GM12878 (cell line): Measurements from ENCODE around the gene CTDSP1.

Experiments
- CHD1 ChIP-seq: IDR thresholded peaks from 2 replicates; pipeline ENCODE4 v1.6.1; 2012; ENCODE audit warnings: low read depth, low read length, improper control_type of control experiment
- MXI1 ChIP-seq: fragments of 150-350 bp; IDR thresholded peaks from 2 replicates; pipeline ENCODE4 v1.6.1; 2011; ENCODE audit warnings: low read depth, mild to moderate bottlenecking, inconsistent platforms, low read length, improper control_type of control experiment
- TCF12 ChIP-seq: IDR thresholded peaks from 2 replicates; pipeline ENCODE4 v1.6.1; 2011; ENCODE audit warnings: low read depth, mild to moderate bottlenecking, low read length
- ZNF274 ChIP-seq: IDR thresholded peaks from one replicate; pipeline ENCODE4 v1.8.0; 2011; ENCODE audit not compliant: insufficient read length, insufficient read depth
- ZNF622 ChIP-seq: fragments of 450-650 bp; IDR thresholded peaks from 2 replicates; pipeline ENCODE4 v1.6.1; 2017; ENCODE audit warnings: mild to moderate bottlenecking, inconsistent platforms
- TF ChIP-seq, protein P1 (sequence below): IDR thresholded peaks from 2 replicates; pipeline ENCODE4 v1.6.1; 2012; ENCODE audit warnings: low read depth, low read length, improper control_type of control experiment
- TF ChIP-seq, protein P2 (sequence below): IDR thresholded peaks from 2 replicates; pipeline ENCODE4 v1.6.1; 2012; ENCODE audit warnings: improper control_type of control experiment, low read depth, low read length; ENCODE audit not compliant: insufficient replicate concordance
- TF ChIP-seq, protein P3 (sequence below), 3 experiments: IDR thresholded peaks in 2 of 3; conservative IDR thresholded peaks in 1 of 3; 2 replicates each; pipeline ENCODE4 v1.5.1; 2011; ENCODE audit warnings: low read depth in 3 of 3, low read length in 3 of 3, mild to moderate bottlenecking in 3 of 3, control low read depth in 2 of 3, moderate library complexity in 2 of 3, inconsistent platforms in 1 of 3, mixed read lengths in 1 of 3; ENCODE audit not compliant: control insufficient read depth in 2 of 3, insufficient read depth in 1 of 3; ENCODE audit errors: extremely low read depth in 1 of 3

DNA sequence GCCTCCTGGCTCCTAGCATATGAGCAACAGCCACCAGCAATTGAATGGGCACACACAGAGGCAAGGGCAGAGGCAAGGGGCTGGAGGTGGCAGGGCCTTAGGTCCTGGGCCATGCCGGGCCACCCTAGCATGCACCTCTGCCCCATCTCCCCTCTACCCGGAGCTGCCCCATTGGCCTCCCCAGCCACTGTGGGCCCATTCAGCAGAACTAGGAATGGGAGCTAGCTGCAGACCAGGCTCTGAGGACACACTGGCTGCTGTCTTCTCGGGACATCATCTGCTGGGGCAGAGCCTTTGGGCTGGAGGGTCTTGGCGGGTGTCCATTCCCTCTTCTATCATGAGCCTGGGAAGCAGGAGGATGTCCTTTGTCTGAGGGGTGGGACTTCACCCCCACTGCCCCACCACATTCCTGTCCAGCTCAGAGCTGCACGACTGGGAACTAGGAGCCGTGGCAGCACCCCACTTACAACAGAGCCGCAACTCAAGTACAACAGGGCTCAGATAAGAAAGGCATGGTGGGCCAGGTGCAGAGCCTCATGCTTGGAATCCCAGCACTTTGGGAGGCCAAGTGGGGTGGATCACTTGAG is 20.1 kb downstream of the CTDSP1 start:
- no peak for TF ChIP-seq ZNF622
- TF ChIP-seq, protein P1, sequence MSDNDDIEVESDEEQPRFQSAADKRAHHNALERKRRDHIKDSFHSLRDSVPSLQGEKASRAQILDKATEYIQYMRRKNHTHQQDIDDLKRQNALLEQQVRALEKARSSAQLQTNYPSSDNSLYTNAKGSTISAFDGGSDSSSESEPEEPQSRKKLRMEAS, result no peak
- no peak for TF ChIP-seq TCF12
- TF ChIP-seq, protein P2, sequence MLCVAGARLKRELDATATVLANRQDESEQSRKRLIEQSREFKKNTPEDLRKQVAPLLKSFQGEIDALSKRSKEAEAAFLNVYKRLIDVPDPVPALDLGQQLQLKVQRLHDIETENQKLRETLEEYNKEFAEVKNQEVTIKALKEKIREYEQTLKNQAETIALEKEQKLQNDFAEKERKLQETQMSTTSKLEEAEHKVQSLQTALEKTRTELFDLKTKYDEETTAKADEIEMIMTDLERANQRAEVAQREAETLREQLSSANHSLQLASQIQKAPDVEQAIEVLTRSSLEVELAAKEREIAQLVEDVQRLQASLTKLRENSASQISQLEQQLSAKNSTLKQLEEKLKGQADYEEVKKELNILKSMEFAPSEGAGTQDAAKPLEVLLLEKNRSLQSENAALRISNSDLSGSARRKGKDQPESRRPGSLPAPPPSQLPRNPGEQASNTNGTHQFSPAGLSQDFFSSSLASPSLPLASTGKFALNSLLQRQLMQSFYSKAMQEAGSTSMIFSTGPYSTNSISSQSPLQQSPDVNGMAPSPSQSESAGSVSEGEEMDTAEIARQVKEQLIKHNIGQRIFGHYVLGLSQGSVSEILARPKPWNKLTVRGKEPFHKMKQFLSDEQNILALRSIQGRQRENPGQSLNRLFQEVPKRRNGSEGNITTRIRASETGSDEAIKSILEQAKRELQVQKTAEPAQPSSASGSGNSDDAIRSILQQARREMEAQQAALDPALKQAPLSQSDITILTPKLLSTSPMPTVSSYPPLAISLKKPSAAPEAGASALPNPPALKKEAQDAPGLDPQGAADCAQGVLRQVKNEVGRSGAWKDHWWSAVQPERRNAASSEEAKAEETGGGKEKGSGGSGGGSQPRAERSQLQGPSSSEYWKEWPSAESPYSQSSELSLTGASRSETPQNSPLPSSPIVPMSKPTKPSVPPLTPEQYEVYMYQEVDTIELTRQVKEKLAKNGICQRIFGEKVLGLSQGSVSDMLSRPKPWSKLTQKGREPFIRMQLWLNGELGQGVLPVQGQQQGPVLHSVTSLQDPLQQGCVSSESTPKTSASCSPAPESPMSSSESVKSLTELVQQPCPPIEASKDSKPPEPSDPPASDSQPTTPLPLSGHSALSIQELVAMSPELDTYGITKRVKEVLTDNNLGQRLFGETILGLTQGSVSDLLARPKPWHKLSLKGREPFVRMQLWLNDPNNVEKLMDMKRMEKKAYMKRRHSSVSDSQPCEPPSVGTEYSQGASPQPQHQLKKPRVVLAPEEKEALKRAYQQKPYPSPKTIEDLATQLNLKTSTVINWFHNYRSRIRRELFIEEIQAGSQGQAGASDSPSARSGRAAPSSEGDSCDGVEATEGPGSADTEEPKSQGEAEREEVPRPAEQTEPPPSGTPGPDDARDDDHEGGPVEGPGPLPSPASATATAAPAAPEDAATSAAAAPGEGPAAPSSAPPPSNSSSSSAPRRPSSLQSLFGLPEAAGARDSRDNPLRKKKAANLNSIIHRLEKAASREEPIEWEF, result no peak
- no peak for TF ChIP-seq ZNF274
- TF ChIP-seq, protein P3, sequence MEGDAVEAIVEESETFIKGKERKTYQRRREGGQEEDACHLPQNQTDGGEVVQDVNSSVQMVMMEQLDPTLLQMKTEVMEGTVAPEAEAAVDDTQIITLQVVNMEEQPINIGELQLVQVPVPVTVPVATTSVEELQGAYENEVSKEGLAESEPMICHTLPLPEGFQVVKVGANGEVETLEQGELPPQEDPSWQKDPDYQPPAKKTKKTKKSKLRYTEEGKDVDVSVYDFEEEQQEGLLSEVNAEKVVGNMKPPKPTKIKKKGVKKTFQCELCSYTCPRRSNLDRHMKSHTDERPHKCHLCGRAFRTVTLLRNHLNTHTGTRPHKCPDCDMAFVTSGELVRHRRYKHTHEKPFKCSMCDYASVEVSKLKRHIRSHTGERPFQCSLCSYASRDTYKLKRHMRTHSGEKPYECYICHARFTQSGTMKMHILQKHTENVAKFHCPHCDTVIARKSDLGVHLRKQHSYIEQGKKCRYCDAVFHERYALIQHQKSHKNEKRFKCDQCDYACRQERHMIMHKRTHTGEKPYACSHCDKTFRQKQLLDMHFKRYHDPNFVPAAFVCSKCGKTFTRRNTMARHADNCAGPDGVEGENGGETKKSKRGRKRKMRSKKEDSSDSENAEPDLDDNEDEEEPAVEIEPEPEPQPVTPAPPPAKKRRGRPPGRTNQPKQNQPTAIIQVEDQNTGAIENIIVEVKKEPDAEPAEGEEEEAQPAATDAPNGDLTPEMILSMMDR (IDR thresholded peaks at IDR 0.05 in 2 of 3, conservative IDR thresholded peaks at IDR 0.05 in 1 of 3; ENCODE audit: control insufficient read depth in 2 of 3, extremely low read depth in 1 of 3, insufficient read depth in 1 of 3, low read depth in 3 of 3, low read length in 3 of 3), result no peak
- no peak for TF ChIP-seq MXI1
- TF ChIP-seq CHD1, result no peak
